ENCODE data around the gene L1CAM.

Gene L1CAM

GRCh38 chrX:153924149-153924861, 38.3 kb upstream of the L1CAM start:
- peak; percentile 47 for DNase-seq

GRCh38 chrX:153922932-153923857, 37.2 kb upstream of the L1CAM start:
- DNase-seq = no peak

DNA sequence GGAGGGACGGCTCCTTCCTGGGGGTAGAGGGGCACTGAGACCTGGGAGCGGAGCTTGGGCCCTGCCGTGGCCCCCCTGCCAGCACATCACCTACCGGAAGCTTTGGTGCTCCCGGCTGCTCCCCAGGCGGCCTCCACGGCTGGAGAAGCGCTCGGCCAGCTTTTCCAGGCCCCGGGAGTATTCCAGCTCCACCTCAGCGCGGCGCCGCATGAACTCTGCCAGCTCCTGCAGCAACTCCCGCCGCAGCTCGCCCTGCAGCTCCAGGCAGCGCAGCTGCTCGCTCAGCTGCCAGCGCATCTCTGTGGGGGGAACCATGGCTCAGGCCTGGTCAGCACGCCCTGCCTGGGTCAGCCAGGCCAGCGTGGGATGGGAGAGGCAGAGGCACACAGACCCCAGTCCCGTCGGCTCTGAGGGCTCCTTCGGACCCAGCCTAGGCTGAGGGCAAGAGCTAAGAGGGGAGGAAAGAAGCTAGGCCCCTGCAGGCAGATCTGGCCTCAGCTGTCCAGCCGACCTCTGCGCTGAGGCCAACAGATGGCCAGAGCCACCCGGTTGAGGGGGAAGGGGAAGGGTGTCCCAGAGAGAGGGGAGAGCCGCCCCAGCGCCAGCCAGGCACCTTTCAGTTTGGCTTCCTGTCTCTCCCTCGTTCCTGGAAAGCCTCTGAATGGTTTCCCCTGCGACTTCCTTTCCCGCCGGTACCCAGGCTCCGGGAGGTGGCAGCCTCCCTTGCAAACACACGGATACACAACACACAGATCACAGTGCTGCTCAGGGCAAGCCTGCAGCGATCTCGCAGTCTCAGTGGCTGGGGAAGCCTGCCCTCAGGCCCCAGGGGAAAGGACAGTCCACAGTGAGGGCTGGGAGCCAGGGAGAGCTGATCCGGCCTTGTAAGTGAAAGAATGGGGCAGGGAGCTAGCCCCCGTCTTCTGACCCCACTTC, 35.8 kb upstream of the L1CAM start:
- no peak for DNase-seq

- DNase-seq = no peak
These were observed 35.1 kb upstream of the L1CAM start for GRCh38 chrX:153921070-153921469.

GRCh38 chrX:153920546-153920945, 34.6 kb upstream of the L1CAM start:
- DNase-seq = no peak

DNA sequence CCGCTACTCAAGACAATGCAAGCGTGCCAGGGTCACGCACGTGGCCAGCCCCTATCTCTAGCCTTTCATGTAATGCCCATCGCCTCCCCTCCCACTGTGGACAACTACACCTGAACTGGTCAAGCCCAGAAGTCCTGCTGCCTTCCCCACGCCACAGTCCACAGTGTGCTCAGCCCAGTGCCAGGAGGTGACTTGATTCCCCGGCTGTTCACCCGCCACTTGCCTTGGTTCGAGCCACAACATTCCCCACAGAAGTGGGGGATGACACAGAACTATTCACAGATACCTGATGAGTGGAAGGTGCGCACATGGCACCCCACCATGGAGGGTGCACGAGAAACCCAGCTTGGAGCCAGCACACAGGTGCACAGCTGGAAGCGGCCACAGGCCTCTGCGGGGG, 33.3 kb upstream of the L1CAM start:
- no peak for DNase-seq

GRCh38 chrX:153917869-153918268, 31.9 kb upstream of the L1CAM start:
- no peak for DNase-seq

DNA sequence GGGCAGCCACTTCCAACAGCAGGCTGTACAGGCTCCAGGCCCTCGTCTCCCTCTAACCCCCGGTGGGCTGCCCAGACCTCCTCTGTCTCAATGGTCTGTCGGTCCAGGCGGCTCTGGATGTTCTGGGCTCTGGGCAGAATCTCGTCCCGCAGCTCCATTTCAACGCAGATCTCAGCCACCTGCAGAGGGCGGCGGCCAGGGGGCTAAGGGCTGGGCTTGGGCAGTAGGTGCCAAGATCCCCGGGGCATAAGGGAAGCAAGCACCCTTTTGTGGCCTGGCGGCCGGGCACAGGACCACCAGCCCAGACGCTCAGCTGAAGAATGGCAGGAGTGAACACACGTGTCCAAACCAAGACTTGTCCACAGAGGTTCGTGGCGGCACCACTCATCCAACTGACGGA, 27.7 kb upstream of the L1CAM start:
- no peak for DNase-seq

- no peak for DNase-seq
These were observed 27.2 kb upstream of the L1CAM start for GRCh38 chrX:153913211-153913610.

DNA sequence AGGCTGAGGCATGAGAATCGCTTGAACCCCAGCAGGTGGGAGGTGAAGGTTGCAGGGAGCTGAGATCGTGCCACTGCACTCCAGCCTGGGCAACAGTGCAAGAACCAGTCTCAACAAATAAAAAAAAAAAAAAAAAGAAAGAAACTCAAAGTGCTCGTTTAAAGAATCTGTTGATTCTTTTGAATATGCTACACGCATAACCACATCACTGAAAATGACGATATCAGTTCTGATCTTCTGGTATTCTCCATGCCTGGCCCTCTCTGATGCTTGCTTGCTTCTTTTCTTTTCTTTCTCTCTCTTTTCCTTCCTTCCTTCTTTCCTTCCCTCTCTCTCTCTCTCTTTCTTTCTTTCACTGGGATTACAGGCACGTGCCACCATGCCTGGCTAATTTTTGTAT, 25.8 kb upstream of the L1CAM start:
- no peak for DNase-seq

- DNase-seq = no peak
These were observed 24.5 kb upstream of the L1CAM start for GRCh38 chrX:153910446-153910845.

GRCh38 chrX:153909980-153910360, 24.0 kb upstream of the L1CAM start:
- no peak for DNase-seq

GRCh38 chrX:153909024-153909979, 23.3 kb upstream of the L1CAM start:
- no peak for DNase-seq

DNA sequence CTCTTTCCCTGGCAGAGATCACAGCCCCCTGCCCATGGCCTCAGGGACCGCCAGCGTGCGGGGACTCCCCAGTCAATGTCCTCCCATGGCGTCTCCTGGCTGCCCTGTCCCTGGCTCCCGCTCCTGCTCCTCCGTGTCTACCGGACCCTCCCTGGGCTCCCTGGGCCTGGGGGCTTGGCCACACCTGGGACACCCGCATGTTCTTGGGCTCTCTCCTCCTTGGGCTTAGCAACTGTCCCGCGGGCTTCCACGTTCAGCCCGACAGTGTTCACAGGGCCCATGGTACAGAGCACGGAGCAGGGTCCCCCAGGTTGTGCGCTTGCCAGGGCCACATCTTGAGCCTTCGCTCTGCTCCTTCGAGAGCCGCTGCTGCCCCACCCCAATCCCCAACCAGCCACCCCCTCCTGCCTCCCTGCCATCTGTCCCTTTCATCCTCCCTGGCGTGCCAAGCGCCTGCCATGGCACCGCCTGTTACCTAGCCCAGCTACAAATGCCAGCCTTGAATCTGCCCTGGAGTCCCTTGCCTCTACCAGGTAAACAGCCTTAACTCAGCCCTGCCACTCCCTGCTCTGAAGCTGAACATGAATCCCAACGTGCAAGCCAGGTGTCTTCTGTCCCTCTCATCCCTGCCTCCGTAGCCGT, 22.4 kb upstream of the L1CAM start:
- no peak for DNase-seq

DNA sequence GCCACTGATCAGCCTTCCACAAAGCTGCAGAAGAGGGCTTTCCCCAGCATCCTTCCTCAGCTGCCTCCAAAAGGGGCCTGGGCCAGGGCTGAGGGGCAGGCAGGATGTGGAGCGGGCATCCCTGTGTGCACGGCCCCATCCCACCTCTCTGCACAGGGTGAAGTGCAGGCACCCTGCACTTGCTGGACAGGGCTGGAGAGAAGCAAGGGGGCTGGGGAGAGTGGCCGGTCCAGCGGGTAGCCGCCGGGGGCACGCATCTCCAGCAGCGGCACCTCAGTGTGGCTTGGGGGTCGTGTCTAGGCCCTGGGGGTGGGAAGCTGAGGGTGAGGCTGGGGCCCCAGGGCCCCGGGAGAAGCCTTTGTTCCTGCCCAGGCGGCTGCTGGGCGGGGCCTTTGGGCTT, 21.5 kb upstream of the L1CAM start:
- DNase-seq = no peak

DNA sequence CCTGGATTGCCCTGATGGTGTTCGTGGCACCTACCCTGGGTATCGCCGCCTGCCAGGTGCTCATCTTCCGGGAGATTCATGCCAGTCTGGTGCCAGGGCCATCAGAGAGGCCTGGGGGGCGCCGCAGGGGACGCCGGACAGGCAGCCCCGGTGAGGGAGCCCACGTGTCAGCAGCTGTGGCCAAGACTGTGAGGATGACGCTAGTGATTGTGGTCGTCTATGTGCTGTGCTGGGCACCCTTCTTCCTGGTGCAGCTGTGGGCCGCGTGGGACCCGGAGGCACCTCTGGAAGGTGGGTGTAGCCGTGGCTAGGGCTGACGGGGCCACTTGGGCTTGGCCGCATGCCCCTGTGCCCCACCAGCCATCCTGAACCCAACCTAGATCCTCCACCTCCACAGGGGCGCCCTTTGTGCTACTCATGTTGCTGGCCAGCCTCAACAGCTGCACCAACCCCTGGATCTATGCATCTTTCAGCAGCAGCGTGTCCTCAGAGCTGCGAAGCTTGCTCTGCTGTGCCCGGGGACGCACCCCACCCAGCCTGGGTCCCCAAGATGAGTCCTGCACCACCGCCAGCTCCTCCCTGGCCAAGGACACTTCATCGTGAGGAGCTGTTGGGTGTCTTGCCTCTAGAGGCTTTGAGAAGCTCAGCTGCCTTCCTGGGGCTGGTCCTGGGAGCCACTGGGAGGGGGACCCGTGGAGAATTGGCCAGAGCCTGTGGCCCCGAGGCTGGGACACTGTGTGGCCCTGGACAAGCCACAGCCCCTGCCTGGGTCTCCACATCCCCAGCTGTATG, 20.3 kb upstream of the L1CAM start:
- no peak for DNase-seq

DNA sequence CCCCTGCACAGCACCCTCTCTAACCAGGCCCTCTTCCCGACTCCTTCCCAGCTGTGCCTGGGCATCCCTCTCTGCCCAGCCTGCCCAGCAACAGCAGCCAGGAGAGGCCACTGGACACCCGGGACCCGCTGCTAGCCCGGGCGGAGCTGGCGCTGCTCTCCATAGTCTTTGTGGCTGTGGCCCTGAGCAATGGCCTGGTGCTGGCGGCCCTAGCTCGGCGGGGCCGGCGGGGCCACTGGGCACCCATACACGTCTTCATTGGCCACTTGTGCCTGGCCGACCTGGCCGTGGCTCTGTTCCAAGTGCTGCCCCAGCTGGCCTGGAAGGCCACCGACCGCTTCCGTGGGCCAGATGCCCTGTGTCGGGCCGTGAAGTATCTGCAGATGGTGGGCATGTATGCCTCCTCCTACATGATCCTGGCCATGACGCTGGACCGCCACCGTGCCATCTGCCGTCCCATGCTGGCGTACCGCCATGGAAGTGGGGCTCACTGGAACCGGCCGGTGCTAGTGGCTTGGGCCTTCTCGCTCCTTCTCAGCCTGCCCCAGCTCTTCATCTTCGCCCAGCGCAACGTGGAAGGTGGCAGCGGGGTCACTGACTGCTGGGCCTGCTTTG, 19.6 kb upstream of the L1CAM start:
- no peak for DNase-seq

- no peak for DNase-seq
These were observed 18.3 kb upstream of the L1CAM start, which contains the start of gene AVPR2 for GRCh38 chrX:153903991-153904957. Gene AVPR2 (plus strand): TSS chrX:153904673. CDS start chrX:153905146, 473 bp downstream.

Measured in central memory CD4-positive, alpha-beta T cell (primary cell).